Mesenchymal stem cell (in vitro differentiated cells and primary cell): ENCODE measurements around the gene SPOCK3.

ENCODE experiments used
- DNase-seq: peaks from one replicate; pipeline ENCODE4 v3.0.0-alpha.2; 2013
- H2AFZ ChIP-seq: one replicate; pipeline ENCODE4 v1.6.1; 2013; ENCODE audit warnings: low read depth, mild to moderate bottlenecking, control low read depth, inconsistent platforms, low read length, moderate library complexity
- H2AK5ac ChIP-seq: 2 replicates; pipeline ENCODE4 v1.6.1; 2013; ENCODE audit warnings: low read length, moderate library complexity, mild to moderate bottlenecking, inconsistent platforms; ENCODE audit not compliant: severe bottlenecking
- H2BK120ac ChIP-seq: one replicate; pipeline ENCODE4 v1.6.1; 2013; ENCODE audit warnings: low read depth, mild to moderate bottlenecking, inconsistent platforms, low read length, moderate library complexity
- H2BK12ac ChIP-seq, 2 experiments: one replicate each; pipeline ENCODE4 v1.6.1; 2013; ENCODE audit warnings: inconsistent platforms in 2 of 2, low read length in 2 of 2, mild to moderate bottlenecking in 2 of 2, moderate library complexity in 2 of 2, control low read depth in 1 of 2
- H2BK15ac ChIP-seq: one replicate; pipeline ENCODE4 v1.6.1; 2013; ENCODE audit warnings: mild to moderate bottlenecking, low read depth, inconsistent platforms; ENCODE audit not compliant: poor library complexity, severe bottlenecking
- H2BK5ac ChIP-seq: 2 replicates; pipeline ENCODE4 v1.6.1; 2013; ENCODE audit warnings: low read depth, mild to moderate bottlenecking, low read length, control low read depth, inconsistent platforms; ENCODE audit not compliant: poor library complexity, severe bottlenecking
- H3K14ac ChIP-seq, 2 experiments: one replicate each; pipeline ENCODE4 v1.6.1; 2013; ENCODE audit warnings: inconsistent platforms in 2 of 2, low read length in 2 of 2, control low read depth in 1 of 2, mild to moderate bottlenecking in 1 of 2, moderate library complexity in 1 of 2
- H3K18ac ChIP-seq, 2 experiments: one replicate each; pipeline ENCODE4 v1.6.1; 2013; ENCODE audit warnings: inconsistent platforms in 2 of 2, low read length in 2 of 2, control low read depth in 1 of 2, low read depth in 1 of 2, mild to moderate bottlenecking in 1 of 2
- H3K23ac ChIP-seq, 2 experiments: one replicate each; pipeline ENCODE4 v1.6.1; 2013; ENCODE audit warnings: inconsistent platforms in 2 of 2, low read length in 2 of 2, mild to moderate bottlenecking in 2 of 2, moderate library complexity in 2 of 2, control low read depth in 1 of 2
- H3K27ac ChIP-seq: 2 replicates; pipeline ENCODE4 v1.5.1; 2013; ENCODE audit warnings: mild to moderate bottlenecking, moderate library complexity, low read length, control low read depth, inconsistent platforms; ENCODE audit not compliant: poor library complexity, severe bottlenecking
- H3K27me3 ChIP-seq, 2 experiments: 2 replicates each; pipeline versions ENCODE4 v1.6.1 to v1.7.0; 2013; ENCODE audit warnings: low read length in 2 of 2, mild to moderate bottlenecking in 2 of 2, moderate library complexity in 2 of 2, control low read depth in 1 of 2, inconsistent platforms in 1 of 2; ENCODE audit not compliant: control insufficient read depth in 1 of 2, insufficient read depth in 1 of 2
- H3K36me3 ChIP-seq, 2 experiments: 2 replicates each; pipeline versions ENCODE4 v1.6.1 to v1.7.0; 2013; ENCODE audit warnings: low read length in 2 of 2, control low read depth in 1 of 2, inconsistent platforms in 1 of 2, low read depth in 1 of 2, mild to moderate bottlenecking in 1 of 2; ENCODE audit not compliant: insufficient read depth in 2 of 2, control insufficient read depth in 1 of 2
- H3K4ac ChIP-seq, 2 experiments: one replicate each; pipeline ENCODE4 v1.6.1; 2013; ENCODE audit warnings: inconsistent platforms in 2 of 2, low read length in 2 of 2, mild to moderate bottlenecking in 2 of 2, moderate library complexity in 2 of 2, control low read depth in 1 of 2, low read depth in 1 of 2
- H3K4me1 ChIP-seq: 2 replicates; pipeline ENCODE4 v1.6.1; 2013; ENCODE audit warnings: low read depth, low read length, control low read depth; ENCODE audit not compliant: control insufficient read depth, insufficient read depth
- H3K4me2 ChIP-seq: 2 replicates; pipeline ENCODE4 v1.6.1; 2013; ENCODE audit warnings: low read length, mild to moderate bottlenecking, inconsistent platforms; ENCODE audit not compliant: poor library complexity, severe bottlenecking
- H3K4me3 ChIP-seq, 2 experiments: 2 replicates each; pipeline versions ENCODE4 v1.5.1 to v1.7.0; 2013; ENCODE audit warnings: low read length in 2 of 2, mild to moderate bottlenecking in 2 of 2, control low read depth in 1 of 2, low read depth in 1 of 2; ENCODE audit not compliant: insufficient read depth in 1 of 2
- H3K79me1 ChIP-seq: replicated peaks from 2 replicates; pipeline ENCODE4 v1.6.1; 2013; ENCODE audit warnings: mild to moderate bottlenecking, control low read depth, low read length, inconsistent platforms; ENCODE audit not compliant: poor library complexity, severe bottlenecking
- H3K9ac ChIP-seq: 2 replicates; pipeline ENCODE4 v1.7.0; 2013; ENCODE audit warnings: mild to moderate bottlenecking, low read length, moderate library complexity
- H3K9me3 ChIP-seq: 2 replicates; pipeline ENCODE4 v1.7.0; 2013; ENCODE audit warnings: mild to moderate bottlenecking, low read length; ENCODE audit not compliant: control insufficient read depth
- H4K8ac ChIP-seq: one replicate; pipeline ENCODE4 v1.6.1; 2013; ENCODE audit warnings: inconsistent platforms, mild to moderate bottlenecking, low read length, moderate library complexity
- H4K91ac ChIP-seq: one replicate; pipeline ENCODE4 v1.6.1; 2013; ENCODE audit warnings: mild to moderate bottlenecking, low read length, inconsistent platforms
- WGBS: methylation state at CpG from one replicate; pipeline ENCODE4 v1.1.7; 2013; ENCODE audit warnings: mixed read lengths; 5-methylcytosine and 5-hydroxymethylcytosine counted together

The SPOCK3 gene

GRCh38 chr4:166836865-166837264 lies 397.4 kb downstream of the SPOCK3 start:
- no peak for DNase-seq
- H3K4me1 ChIP-seq, result no peaks in the 10 kb centered on the region
- no peak overlapping the region for H2BK15ac ChIP-seq
- 95% methylated on average over 1 of the region's 1 CpG for WGBS
- H3K4me3 ChIP-seq, result no peak overlapping the region
- H2AK5ac ChIP-seq, result no peak overlapping the region
- H3K14ac ChIP-seq, result no peak overlapping the region
- H3K9ac ChIP-seq, result no peak overlapping the region
- no peaks in the 10 kb centered on the region for H3K79me1 ChIP-seq
- H2BK12ac ChIP-seq, result no peak overlapping the region
- H2BK5ac ChIP-seq, result no peak overlapping the region
- no peak overlapping the region for H3K4me2 ChIP-seq
- H3K4ac ChIP-seq, result no peak overlapping the region
- peaks cover 37% of the 10 kb centered on the region for H3K9me3 ChIP-seq
- H4K91ac ChIP-seq, result no peak overlapping the region
- no peaks in the 10 kb centered on the region for H3K36me3 ChIP-seq
- H2BK120ac ChIP-seq, result no peak overlapping the region
- H4K8ac ChIP-seq, result no peak overlapping the region
- H3K27me3 ChIP-seq, result no peaks in the 10 kb centered on the region
- no peak overlapping the region for H3K23ac ChIP-seq
- no peak overlapping the region for H3K18ac ChIP-seq
- H3K27ac ChIP-seq, result no peak overlapping the region
- no peak overlapping the region for H2AFZ ChIP-seq

GRCh38 chr4:166827629-166828028 lies 406.7 kb downstream of the SPOCK3 start:
- DNase-seq, result no peak
- Histone ChIP-seq H2BK15ac (no peak overlapping the region), H2BK5ac (no peak overlapping the region), H3K36me3 (no peaks in the 10 kb centered on the region), H3K4me3 (no peak overlapping the region), H4K91ac (no peak overlapping the region), H3K18ac (no peak overlapping the region), H2AFZ (no peak overlapping the region), H3K27ac (no peak overlapping the region), H3K23ac (no peak overlapping the region), H2BK12ac (no peak overlapping the region), H4K8ac (no peak overlapping the region), H3K4ac (no peak overlapping the region), H3K4me2 (no peak overlapping the region), H2BK120ac (no peak overlapping the region), H3K27me3 (no peaks in the 10 kb centered on the region), H3K14ac (no peak overlapping the region), H3K4me1 (no peaks in the 10 kb centered on the region), H3K9ac (no peak overlapping the region), H3K79me1 (no peaks in the 10 kb centered on the region), H3K9me3 (peaks cover 11% of the 10 kb centered on the region), H2AK5ac (no peak overlapping the region)
- WGBS, result 86% methylated on average over 1 of the region's 1 CpG

DNA sequence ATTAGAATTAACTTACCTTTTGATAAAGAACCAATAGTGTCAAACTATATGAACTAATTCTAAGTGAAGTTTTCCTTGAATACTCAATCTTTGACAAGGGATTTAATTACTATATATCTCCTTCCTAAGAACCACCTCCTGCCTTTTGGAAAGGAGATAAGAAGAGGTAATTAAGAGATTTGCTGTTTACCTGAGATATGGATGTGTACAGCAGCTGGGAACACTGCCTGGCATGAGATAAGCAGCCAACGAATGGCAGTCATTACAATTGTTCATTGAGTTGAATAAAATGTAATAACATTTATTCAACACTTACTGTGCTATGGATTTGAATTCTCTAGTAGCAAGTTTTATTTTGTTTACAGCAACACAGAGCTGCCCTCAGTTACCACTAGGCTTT lies 407.1 kb downstream of the SPOCK3 start:
- Histone ChIP-seq H3K27me3 (no peaks in the 10 kb centered on the region), H2BK120ac (no peak overlapping the region), H3K23ac (no peak overlapping the region), H3K9me3 (peaks cover 10% of the 10 kb centered on the region), H2AK5ac (no peak overlapping the region), H3K4me2 (no peak overlapping the region), H3K18ac (no peak overlapping the region), H2BK12ac (no peak overlapping the region), H2AFZ (no peak overlapping the region), H3K4me1 (no peaks in the 10 kb centered on the region), H3K79me1 (no peaks in the 10 kb centered on the region), H2BK5ac (no peak overlapping the region), H3K4me3 (no peak overlapping the region), H3K14ac (no peak overlapping the region), H4K91ac (no peak overlapping the region), H3K9ac (no peak overlapping the region), H3K36me3 (no peaks in the 10 kb centered on the region), H2BK15ac (no peak overlapping the region), H3K4ac (no peak overlapping the region), H4K8ac (no peak overlapping the region), H3K27ac (no peak overlapping the region)
- WGBS, result no CpG with 5 or more reads among the region's 1 CpG
- no peak for DNase-seq

- no peak overlapping the region for H3K14ac ChIP-seq
- H2BK120ac ChIP-seq, result no peak overlapping the region
- no peak overlapping the region for H2BK5ac ChIP-seq
- 57% methylated on average over 3 of the region's 3 CpGs for WGBS
- peaks cover 12% of the 10 kb centered on the region for H3K9me3 ChIP-seq
- H2BK15ac ChIP-seq, result no peak overlapping the region
- no peak overlapping the region for H3K4me2 ChIP-seq
- no peaks in the 10 kb centered on the region for H3K4me1 ChIP-seq
- H4K8ac ChIP-seq, result no peak overlapping the region
- H3K27ac ChIP-seq, result no peak overlapping the region
- no peak overlapping the region for H2AFZ ChIP-seq
- DNase-seq, result no peak
- H3K27me3 ChIP-seq, result no peaks in the 10 kb centered on the region
- H3K4me3 ChIP-seq, result no peak overlapping the region
- H3K9ac ChIP-seq, result no peak overlapping the region
- no peak overlapping the region for H2AK5ac ChIP-seq
- H3K18ac ChIP-seq, result no peak overlapping the region
- H2BK12ac ChIP-seq, result no peak overlapping the region
- H4K91ac ChIP-seq, result no peak overlapping the region
- no peak overlapping the region for H3K4ac ChIP-seq
- no peaks in the 10 kb centered on the region for H3K79me1 ChIP-seq
- H3K23ac ChIP-seq, result no peak overlapping the region
- H3K36me3 ChIP-seq, result no peaks in the 10 kb centered on the region
These were observed 410.4 kb downstream of the SPOCK3 start for GRCh38 chr4:166823848-166824247.
